Brain microvascular endothelial cell (primary cell): ENCODE data around the gene EQTN.
"Not testable (repeated sequence)": the region's sequence is repeated elsewhere in the genome, so short reads cannot be mapped to it uniquely, and the experiment has no call there.

Experiments
- DNase-seq: peaks from one replicate; pipeline ENCODE4 v3.0.0-alpha.2; 2020
- H3K27ac ChIP-seq: fragments of 250-450 bp; sonication (Bioruptor Pico); 2 replicates; pipeline ENCODE4 v1.5.1; 2020; ENCODE audit warnings: mild to moderate bottlenecking, moderate library complexity
- H3K27me3 ChIP-seq: fragments of 250-450 bp; sonication (Bioruptor Pico); replicated peaks from 2 replicates; pipeline ENCODE4 v1.5.1; 2020; ENCODE audit warnings: mild to moderate bottlenecking
- H3K36me3 ChIP-seq: fragments of 250-450 bp; sonication (Bioruptor Pico); replicated peaks from 2 replicates; pipeline ENCODE4 v1.5.1; 2020; ENCODE audit warnings: mild to moderate bottlenecking
- H3K4me3 ChIP-seq: 2 replicates; pipeline ENCODE4 v1.5.1; 2011; ENCODE audit warnings: low read depth, mild to moderate bottlenecking, control low read depth, low read length, moderate library complexity
- CTCF ChIP-seq: IDR thresholded peaks from 2 replicates; pipeline ENCODE4 v1.5.1; 2011; ENCODE audit warnings: low read depth, mild to moderate bottlenecking, moderate library complexity, low read length, control low read depth, inconsistent platforms; ENCODE audit errors: missing control alignments
- in situ Hi-C: cut with HindIII; loops from 2 replicates; pipeline ENCODE4 v1.10.0; 2017; ENCODE audit warnings: low sequenced_read_pairs, low pct_ligation_motif_present

Gene EQTN

GRCh38 chr9:27260789-27261516, 36.0 kb downstream of the EQTN start:
- H3K36me3 ChIP-seq: no peaks in the 10 kb centered on the region
- H3K4me3 ChIP-seq: no peak overlapping the region
- no peak overlapping the region for H3K27ac ChIP-seq
- no peak for TF ChIP-seq CTCF
- DNase-seq: no peak
- in situ Hi-C loops: no loop called here
- H3K27me3 ChIP-seq: no peaks in the 10 kb centered on the region

GRCh38 chr9:27258662-27259061, 38.3 kb downstream of the EQTN start:
- no peak for TF ChIP-seq CTCF
- Histone ChIP-seq H3K36me3 (no peaks in the 10 kb centered on the region), H3K27ac (no peak overlapping the region), H3K27me3 (no peaks in the 10 kb centered on the region), H3K4me3 (no peak overlapping the region)
- in situ Hi-C loops: no loop called here
- DNase-seq: no peak

GRCh38 chr9:27248702-27249101, 48.2 kb downstream of the EQTN start:
- no peaks in the 10 kb centered on the region for H3K27me3 ChIP-seq
- H3K36me3 ChIP-seq: no peaks in the 10 kb centered on the region
- no peak for TF ChIP-seq CTCF
- H3K27ac ChIP-seq: no peak overlapping the region
- DNase-seq: no peak
- in situ Hi-C loops: no loop called here
- H3K4me3 ChIP-seq: no peak overlapping the region

GRCh38 chr9:27247756-27248155, 49.2 kb downstream of the EQTN start:
- peak; percentile 73 for DNase-seq
- in situ Hi-C loops: no loop called here
- no peaks in the 10 kb centered on the region for H3K27me3 ChIP-seq
- H3K4me3 ChIP-seq: no peak overlapping the region
- no peak overlapping the region for H3K27ac ChIP-seq
- H3K36me3 ChIP-seq: no peaks in the 10 kb centered on the region
- peak; percentile 83 for TF ChIP-seq CTCF

- in situ Hi-C loops, DNase-seq, H3K4me3 ChIP-seq, H3K27me3 ChIP-seq, H3K36me3 ChIP-seq, H3K27ac ChIP-seq: not testable (repeated sequence)
Observed at GRCh38 chr9:27239648-27240047, 57.3 kb downstream of the EQTN start.
